DMS 273 (cell line): ENCODE results near the gene EXO5.
"Not testable (repeated sequence)": the region's sequence is repeated elsewhere in the genome, so short reads cannot be mapped to it uniquely, and the experiment has no call there.

ENCODE experiments used
- DNase-seq: peaks from one replicate; lab custom pipeline; 2025; ENCODE audit not compliant: unreplicated experiment; lab: John Stamatoyannopoulos, UW

The EXO5 gene, protein sequence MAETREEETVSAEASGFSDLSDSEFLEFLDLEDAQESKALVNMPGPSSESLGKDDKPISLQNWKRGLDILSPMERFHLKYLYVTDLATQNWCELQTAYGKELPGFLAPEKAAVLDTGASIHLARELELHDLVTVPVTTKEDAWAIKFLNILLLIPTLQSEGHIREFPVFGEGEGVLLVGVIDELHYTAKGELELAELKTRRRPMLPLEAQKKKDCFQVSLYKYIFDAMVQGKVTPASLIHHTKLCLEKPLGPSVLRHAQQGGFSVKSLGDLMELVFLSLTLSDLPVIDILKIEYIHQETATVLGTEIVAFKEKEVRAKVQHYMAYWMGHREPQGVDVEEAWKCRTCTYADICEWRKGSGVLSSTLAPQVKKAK

DNA sequence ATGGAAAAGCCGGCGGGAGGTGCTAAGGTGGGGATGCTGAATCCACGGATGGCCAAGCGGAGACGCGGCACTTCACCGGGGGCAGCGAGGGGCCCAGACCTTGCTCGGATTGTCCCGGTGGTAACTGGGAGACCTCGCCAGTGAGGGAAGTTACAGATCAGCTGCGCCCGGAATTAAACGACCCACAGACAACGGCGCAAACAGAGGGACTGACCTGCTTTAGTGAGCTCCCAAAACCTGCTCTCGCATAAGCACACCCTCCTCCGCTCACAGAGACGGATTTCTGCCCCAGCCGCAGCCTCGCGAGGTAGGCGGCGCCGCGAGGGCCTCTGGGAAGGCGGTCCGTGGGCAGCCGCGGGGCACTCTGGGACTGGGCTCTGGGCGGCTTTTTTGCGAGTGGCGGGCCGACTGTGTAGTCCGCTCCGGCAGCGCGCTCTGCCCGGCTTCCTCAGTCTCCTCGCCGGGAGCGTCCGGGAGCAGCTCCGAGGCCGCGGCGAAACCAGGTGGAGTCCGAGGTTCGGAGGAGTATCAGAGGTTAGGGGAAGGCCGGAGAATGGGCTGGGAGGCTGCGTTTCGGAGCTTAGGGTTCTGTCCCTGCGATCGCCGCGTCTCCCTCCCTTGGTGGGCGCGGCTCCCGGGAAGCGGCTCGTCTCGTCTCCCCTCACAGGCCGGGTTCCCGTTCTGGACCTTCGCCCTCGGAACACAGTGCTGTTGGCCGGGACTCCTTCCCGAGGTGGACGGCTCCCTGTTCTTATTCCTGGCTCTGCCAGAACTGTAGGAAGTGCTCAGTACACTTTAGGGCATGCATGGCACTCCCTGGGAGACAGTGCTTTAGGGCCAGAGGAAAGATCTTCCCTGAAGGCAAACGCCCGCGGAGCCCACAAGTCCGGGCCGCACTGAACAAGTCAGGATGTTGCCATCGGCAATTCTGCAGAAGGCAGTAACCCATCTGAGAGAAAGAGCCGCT is at the start of gene EXO5:
TSS of gene EXO5 (plus strand) at position 393 of the 967 bp plus-strand sequence. CDS start 5,778 bp downstream, outside the sequence.
- peak; percentile 100 for DNase-seq

DNA sequence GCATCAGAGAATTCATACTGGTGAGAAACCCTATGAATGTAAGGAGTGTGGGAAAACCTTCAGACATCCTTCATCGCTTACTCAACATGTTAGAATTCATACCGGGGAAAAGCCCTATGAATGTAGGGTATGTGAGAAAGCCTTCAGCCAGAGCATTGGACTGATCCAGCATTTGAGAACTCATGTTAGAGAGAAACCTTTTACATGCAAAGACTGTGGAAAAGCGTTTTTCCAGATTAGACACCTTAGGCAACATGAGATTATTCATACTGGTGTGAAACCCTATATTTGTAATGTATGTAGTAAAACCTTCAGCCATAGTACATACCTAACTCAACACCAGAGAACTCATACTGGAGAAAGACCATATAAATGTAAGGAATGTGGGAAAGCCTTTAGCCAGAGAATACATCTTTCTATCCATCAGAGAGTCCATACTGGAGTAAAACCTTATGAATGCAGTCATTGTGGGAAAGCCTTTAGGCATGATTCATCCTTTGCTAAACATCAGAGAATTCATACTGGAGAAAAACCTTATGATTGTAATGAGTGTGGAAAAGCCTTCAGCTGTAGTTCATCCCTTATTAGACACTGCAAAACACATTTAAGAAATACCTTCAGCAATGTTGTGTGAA is 45.5 kb upstream of the EXO5 start:
- peak; percentile 96 for DNase-seq

DNA sequence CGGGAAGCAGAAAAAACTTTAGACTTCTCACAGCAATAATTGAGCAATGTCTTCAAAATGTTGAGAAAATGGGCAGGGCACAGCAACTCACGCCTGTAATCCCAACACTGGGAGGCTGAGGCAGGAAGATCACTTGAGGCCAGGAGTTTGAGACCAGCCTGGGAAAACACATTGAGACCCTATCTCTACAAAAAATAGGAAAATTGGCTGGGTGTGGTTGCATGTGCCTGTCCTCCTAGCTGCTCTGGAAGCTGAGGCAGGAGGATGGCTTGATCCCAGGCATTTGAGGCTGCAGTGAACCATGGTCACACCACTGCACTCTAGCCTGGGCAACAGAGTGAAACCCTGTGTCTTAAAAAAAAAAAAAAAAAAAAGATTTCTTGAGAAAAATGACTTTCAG is 39.2 kb upstream of the EXO5 start:
- no peak for DNase-seq

DNA sequence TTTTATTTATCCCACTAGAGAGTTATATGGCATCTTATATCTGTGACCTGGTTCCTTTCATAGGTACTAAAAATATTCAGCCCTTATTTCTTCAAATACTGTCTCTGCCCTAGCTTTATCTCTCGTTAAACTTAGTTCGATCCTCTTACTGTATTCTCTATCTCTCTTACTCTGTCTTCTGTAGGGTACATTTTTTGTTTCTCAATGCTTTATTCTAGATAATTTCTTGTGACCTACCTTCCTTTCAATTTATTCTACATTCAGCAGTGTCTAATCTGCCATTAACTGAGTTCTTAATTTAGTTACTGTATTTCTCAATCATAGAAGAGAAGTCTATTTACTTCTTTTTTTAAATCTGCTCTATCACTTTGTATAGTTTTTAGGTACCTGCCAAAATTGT is 33.3 kb upstream of the EXO5 start:
- DNase-seq, result no peak

DNA sequence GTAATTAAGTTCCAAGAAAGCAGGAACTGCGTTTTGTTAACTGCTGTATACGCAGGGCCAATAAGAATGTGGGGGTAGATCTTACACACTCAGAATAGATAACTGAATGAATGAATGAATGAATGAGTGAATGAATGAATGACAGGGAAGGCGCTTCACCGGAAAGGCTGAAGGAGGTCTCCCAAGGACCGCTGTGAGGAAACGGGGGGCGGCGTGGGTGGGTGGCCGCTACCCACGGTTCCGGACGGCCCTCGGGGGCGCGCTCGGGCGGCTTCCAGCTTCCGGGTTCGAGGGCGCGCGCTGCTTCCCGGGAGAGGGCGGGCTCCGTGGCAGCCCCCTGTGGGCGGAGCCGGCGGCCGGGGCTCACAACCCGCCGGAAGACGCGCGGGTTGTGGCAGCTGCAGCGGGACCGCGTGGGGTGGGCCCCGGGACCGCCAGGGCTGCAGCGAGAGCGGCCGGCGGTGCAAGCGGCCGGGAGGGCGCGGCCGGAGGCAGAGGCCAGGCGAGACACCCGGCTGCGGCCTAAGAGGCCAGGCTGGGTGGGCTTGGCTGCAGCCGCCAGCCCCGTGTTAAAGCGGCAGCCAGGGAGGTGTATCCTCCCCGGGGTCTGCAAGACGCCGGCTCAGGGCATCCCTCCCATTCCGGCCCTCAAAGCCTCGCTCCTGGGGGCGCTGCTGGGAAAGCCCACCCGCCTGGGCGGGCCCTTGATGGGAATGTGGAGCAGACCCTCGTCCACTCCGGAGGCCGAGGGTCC is 31.5 kb upstream of the EXO5 start, which contains the start of gene ZFP69:
TSS of gene ZFP69 (plus strand) at position 367 of the 754 bp plus-strand sequence. CDS start 2,072 bp downstream, outside the sequence.
- peak; percentile 100 for DNase-seq

DNA sequence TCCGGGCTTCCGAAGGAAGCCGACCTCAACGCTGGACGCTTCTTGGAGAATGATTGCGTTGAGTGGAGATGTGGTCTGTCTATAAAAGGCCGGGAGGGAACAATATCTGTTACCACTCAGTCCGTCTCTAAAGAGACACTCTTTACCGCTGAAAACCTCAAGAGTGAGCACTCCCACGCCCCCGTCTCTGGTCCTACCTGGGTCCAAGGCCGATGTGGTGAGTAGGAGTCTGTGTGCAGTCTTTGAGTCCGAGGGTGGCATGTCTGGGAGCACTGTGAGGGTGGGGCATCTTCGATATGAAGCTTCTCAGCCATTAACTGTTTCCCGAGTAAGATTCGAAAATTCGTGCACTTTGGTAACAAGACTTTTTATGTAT is 30.9 kb upstream of the EXO5 start:
- DNase-seq, result peak; percentile 99

DNA sequence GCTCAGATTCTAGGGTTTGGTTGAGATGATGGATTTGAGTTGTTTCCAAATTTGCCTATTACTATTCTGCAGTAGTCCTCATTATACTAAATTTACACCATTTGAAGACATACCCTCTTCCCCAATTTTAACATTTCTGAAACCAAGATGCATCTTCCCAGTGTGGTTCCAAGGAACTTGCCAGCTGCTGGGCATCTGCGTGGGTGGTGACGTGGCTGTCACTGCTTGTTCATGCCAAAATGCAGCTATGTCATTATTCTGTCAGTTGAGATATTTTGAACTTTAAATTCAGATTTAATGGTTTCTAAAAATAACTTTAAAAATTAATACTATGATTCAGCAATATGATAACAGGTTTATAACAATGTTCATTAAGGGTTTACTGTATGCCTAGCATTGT is 30.3 kb upstream of the EXO5 start:
- peak; percentile 95 for DNase-seq

DNA sequence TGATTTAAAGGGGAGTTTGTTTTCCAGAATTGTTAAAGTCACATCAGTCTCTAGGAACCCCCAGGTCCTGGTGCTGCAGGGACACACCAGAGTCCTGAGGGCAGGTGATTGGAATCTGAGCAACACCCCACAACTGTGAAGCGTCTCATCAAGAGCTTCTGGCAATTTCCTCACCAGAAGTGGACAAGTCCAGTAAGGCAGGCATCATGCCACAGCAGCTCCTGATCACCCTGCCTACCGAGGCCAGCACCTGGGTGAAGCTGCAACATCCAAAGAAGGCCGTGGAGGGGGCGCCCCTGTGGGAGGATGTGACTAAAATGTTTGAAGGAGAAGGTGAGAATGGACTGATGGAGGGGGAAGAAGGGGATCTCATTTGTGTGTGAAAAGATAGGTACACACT is 29.4 kb upstream of the EXO5 start:
- no peak for DNase-seq

DNA sequence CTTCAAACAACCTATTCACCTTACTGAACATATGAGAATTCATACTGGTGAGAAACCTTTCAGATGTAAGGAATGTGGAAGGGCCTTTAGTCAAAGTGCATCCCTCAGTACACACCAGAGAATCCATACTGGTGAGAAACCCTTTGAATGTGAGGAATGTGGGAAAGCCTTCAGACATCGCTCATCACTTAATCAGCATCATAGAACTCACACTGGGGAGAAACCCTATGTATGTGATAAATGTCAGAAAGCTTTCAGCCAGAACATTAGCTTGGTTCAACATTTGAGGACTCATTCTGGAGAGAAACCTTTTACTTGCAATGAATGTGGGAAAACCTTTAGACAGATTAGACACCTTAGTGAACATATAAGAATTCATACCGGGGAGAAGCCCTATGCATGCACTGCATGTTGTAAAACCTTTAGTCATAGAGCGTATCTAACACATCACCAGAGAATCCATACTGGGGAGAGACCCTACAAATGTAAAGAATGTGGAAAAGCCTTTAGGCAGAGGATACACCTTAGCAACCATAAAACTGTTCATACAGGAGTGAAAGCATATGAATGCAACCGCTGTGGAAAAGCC is 13.2 kb upstream of the EXO5 start:
- peak; percentile 87 for DNase-seq

DNA sequence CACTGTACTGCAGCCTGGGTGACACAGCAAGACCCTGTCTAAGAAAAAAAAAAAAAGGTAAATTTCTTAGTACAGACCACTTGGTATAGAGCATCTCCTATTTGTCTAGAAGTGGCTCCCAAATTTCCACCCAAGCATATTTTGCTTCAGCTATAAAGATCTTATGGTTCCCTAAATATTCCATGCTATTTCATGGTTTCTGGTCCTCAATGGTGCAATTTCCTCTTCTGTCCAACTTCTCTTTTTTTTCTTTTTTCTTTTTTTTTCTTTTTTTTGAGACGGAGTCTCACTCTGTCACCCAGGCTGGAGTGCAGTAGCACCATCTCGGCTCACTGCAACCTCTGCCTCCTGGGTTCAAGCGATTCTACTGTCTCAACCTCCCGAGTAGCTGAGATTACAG is 5.9 kb upstream of the EXO5 start:
- not testable (repeated sequence) for DNase-seq

DNA sequence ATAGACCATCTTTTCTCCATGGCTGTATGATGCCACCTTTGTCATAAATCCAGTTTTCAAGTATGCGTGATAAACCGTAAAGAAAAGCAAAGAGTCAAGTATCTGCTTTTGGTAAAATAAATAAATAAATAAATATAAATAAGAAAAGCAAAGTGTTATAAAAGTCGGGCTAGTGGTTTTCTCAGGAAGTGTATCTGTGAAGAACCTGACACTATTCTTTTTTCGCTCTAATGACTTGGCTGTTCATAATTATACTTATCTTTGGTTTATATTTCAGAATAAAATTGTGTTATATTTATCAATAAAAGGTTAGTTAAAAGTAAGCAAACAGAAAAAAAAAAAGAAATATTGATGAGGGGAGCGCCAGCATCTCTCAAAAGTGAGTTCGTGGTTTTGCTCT is 594 bp upstream of the EXO5 start:
- DNase-seq, result no peak

DNA sequence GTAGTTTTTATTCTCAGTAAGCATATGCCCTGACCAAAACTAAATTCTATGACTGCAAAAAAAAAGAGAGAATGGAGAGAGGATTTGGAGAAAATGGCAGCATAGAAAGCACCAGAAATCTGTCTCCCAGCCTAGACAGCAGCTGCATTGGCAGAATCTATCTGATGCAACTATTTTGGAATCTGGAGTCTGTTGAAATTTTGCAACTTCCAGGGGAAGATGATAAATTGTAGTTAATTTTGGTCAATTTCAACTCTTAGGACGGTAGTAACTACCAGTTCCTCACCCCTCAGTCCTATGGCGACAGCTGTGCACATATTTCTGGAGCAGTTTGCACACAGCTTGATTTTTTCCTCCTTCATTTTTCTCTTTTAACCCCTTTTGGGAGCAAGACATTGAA is 10.9 kb downstream of the EXO5 start:
- DNase-seq, result no peak

DNA sequence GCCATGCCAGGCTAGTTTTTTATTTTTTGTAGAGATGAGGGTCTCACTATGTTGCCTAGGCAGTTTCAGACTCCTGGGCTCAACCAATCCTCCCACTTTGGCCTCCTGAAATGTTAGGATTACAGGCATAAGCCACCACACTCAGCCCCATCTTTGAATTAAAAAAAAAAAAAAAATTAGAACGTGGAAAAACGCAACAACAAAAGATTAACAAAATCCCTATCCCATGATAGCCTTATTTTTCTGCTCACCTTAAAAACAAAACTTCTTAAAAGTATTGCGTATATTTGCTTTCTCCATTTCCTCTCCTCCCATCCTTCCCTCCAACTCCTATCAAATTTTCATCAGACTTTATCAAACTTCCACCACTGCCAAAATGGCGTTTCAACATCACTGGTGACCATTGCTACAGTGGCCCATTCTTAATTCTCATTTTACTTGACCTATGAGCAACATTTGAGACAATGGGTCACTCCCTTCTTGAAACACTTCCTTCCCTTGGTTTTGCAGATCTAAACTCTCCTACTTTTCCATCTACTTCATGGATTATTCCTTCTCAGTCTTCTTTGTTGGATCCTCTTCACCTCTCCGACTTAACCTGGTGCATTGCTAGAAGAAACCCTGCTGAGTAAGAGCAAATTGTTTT is 22.3 kb downstream of the EXO5 start:
- DNase-seq, result peak; percentile 98

DNA sequence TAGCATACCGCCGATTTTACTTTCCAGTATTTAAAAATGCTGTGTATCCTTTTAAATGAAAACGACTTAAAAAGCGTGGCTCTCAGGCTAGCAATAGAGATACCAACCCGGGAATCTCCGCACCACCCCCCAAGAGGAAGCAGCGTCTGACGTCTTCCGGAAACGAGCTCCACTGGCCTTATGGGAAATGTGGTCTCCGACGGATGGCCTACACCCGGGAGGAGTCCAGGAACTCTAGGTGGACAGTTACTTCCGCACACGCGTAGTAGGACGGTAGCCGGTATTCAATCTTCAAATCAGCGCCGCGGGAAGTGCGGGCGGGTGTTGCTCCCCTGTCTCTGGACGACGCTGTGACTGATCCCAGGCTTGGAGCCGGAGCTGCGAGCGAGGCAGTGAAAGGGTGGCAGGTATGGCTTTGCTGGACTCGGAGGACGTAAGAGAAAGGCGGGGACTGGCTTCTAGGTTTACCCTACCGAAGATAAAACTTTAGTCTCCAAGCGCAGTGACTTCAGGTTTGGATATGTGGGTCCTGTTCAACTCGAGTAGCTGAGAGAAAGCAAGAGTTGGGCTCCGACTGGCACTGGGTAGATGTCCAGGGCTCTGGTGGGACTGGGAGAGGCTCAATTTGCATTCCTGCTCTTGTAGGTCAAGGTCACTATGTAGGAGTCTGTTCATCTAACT is 23.0 kb downstream of the EXO5 start, which contains the start of gene ZNF684:
TSS of gene ZNF684 (plus strand) at position 257 of the 681 bp plus-strand sequence. CDS start 1,530 bp downstream, outside the sequence.
- DNase-seq, result peak; percentile 100

DNA sequence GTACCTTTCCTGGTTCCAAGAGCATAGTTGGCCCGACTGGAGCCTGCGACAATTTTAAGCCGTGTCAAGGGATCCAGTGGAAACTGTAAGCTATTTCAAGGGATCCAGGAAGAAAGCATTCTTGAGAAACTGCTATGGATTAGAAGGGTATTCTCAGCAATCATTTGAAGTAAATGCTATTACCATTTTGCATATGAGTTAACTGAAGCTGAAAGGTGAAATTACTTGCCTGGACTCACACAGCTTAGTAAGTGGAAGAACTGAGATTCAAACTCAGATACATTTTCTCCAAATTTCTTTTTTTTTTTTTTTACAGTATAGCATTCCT is 23.5 kb downstream of the EXO5 start:
- no peak for DNase-seq

DNA sequence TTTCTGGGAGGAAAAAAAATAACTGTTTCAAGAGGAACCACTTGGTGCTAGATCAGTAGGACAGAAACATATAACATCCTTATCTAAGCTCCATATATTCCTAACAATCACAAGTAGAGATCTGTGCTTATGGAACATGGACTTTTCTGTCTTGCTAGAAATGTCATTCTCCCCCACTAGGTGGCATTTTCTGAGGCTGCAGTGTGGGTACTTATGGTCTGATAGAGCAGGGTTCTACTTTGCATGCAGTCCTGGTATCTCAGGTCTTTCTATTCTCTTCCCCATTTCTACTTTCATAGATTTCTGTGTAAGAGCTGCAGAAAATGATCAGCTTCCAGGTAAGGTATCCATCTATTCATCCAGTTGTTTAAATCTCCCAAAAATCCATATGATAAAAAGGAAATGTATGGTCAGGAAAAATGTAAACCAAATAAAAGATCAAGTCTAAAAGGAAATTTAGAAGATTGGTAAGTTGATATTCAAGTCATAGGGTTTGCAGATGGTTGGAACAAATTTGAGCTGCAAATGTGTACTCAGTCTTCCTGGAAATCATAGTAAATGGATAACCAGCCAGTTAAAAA is 24.4 kb downstream of the EXO5 start:
- peak; percentile 100 for DNase-seq

DNA sequence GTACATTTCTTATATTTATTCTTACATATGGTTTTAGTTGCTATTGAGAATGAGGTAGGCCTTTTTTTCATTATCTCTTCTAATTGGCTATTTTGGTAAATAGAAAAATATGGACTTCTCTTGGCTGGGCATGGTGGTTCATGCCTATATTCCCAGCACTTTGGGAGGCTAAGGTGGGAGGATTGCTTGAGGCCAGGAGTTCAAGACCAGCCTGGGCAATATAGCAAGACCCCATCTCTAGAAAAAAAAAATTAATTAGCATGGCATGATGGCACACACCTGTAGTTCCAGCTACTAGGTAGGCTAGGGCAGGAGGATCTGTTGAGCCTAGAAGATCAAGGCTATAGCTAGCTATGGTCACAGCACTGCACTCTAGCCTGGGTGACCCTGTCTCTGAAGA is 26.0 kb downstream of the EXO5 start:
- no peak for DNase-seq

DNA sequence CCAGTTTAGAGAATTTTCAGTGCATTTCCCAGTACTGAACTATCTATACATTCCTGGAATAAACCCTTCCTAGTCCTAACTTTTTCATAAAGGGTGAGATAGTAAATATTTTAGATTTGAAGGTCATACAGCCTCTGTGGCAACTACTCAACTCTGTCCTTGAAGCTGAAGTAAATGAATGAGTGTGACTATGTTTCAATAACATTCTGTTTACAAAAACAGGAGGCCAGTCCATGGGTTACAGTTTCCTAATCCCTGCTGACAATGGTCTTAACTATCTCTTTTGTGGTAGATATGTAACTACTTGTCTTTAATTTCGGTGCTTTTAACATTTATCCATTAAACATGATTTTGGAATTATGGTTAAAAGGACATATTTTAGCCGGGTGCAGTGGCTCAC is 27.2 kb downstream of the EXO5 start:
- DNase-seq, result no peak

DNA sequence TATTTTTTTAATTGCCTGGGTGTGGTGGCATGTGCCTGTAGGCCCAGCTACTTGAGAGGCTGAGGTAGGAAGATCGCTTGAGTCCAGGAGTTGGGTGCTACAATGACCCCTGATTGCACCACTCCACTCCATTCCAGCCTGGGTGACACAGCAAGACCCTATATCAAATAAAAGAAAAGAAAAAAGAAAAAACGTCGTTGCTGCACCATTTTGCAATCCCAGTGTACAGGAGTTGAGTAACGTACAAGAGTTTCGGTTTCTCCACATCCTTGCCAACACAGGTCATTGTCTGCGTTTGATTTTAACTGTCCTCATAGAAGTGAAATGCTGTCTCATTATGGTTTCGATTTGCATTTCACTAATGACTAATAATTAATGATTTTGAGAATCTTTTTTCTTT is 30.8 kb downstream of the EXO5 start:
- no peak for DNase-seq
